Activated CD4-positive, alpha-beta T cell treated with anti-CD3 and anti-CD28 coated beads, Interleukin-2, amount 50 U/mL, for 16 hours (primary cell): ENCODE measurements around the gene CRACDL.

Experiments used
- DNase-seq: peaks from one replicate; pipeline ENCODE4 v3.0.0-alpha.2; 2020

Gene CRACDL

DNA sequence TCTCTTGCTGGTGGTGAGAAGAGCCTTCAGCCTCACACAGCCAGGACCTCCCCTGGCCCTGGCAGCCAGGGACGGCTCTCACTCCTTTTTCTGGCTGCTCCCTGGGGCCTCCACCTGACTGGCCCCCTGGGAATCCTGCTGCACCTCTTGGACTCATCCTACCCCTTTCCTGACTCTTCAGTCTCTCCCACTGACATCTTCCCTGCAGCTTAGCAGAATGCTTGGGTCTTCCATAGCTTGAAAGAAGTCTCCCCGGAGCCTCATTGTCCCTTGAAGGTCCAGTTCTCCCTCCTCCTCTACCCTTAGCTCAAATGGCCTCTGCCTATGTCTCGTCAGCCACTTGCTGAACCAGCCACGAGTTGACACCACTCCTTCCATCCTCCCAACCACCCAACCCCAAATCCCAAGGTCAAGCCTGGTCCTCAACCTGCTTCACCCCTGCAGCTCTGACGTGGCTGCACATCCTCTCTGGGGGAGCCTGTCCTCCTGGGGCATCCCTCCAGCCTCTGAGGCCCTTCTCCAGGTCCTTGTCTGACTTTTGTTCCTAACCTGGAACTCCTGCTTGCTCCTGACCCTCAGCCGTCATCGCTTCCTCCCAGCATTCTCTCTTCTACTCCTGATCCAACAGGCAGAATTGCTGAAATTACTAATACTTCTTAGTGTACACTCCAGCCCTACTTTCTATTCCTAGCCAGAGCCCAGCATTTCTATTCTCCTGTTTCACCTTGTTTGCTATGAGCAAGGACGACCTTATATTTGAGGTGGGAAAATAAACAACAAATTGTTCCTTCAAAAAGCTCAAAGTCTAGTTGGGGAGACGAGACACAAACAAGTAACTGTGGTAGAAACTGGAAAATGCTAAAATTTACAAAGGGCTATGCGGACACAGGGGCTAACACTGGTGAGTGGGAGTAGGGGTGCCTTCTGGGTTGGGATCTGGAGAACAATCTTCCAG lies 136.4 kb downstream of the CRACDL start:
- DNase-seq = no peak

DNA sequence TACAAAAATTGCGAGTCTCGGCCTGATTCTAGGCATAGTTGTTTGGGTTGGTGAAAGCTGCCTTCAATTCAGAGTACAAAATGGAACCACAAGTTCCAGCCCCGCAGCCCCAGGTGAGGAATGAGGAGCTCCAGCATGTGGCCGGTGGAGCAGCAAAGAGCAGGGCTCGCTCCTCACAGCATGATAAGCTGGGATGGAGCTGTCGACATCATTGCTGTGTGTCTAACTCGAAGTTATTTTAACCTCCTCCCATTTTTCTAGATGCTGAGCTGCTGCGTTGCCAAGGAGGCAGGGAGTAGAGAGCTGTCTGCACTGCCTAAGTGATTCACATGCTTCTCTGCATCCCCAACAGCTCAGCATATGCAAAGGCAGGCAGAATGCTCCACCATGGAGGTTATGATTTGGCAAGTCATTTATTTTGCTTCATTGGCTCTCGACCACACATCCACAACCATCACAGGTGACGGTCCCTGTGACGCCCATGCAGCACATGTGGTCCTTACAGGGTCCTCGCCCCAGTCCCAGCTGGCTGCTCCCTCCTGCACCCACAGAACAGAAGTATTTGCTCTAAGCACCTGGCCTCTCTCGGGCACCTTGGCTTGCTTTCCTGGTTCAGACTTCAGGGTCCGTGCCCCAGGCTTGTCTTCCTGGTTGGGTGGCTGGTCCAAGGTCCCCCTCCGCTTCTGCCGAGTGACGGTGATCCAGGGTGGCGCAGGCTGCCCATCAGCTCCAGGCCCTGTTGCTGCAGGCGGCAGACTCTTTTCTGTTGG lies 139.1 kb downstream of the CRACDL start:
- DNase-seq = no peak

DNA sequence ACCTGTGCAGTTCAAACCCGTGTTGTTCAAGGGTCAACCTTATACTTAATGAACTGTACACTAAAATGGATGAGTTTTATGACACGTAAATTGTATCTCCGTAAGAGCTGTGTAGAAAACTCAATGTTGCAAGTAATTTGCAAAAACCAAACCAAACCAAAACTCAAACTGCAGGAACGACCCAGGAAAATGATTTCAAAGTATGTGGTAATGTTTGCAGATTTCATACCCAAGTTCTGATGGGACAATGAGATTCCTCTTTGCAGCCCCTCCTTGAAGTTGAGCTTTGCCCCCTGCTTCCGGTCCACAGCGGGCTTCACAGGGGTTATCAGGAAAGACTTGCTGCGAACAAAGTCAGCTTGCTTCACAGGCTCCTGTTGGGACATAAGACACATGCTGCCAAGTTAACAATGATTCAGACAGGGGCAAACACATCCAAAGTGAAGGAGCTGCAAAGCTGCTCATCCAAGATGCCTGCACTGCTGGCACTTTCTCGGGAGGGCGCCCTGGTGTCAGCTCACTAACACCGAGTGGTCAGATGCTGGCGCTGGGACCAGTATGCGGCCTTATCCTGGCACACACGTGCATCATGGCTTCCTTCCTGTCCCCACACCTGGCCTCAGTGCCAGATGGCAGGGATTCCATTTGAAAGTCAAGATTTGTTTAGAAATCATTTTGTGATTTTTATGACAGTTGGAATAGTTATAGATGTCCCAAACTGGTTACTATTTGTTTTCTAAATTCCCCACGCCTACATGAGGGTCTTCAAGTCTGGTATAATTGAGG lies 139.9 kb downstream of the CRACDL start:
- DNase-seq = no peak

DNA sequence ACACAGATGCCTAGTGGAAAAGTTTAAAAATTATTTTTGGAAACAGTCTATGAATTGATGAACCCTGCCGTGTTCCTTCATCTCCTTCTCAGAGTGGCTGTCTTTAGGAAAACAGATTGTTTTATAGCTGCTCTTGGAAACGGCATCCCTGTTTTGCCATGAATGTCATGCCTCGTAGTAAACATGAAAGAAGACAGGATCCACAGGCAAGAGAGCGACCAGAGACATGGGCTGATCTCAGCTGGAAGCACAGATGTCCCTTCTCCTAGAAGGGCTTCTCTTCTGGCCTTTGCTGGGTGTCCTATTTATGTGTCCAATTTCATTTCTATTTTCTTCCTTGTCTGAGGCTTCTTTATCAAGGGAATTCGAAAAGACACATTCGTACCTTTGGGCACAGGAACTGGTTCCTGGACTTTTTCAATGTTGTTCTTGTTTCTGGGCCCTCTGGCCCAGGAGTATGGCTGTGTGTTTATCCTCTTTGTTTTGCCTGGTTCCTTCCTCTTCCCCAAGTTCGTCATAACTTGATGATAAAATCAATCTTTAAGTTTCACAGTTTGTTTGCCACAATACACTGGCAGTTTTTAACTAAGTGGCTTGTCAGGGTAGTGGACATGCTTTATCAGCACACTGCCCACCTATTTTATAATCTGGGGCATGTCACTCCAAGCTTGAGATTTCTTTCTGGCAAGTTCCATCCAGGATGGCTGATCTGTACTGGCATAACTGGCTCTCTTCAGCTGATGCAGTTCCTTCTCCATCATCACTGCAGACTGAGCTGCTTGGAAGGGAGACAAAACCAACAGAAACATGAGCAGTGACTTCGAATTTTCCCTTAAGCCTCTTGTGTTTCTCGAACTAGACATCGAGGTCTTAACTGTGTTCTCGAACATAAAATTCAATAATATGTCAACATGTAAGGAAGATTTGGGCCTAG lies 141.9 kb downstream of the CRACDL start:
- DNase-seq = no peak

DNA sequence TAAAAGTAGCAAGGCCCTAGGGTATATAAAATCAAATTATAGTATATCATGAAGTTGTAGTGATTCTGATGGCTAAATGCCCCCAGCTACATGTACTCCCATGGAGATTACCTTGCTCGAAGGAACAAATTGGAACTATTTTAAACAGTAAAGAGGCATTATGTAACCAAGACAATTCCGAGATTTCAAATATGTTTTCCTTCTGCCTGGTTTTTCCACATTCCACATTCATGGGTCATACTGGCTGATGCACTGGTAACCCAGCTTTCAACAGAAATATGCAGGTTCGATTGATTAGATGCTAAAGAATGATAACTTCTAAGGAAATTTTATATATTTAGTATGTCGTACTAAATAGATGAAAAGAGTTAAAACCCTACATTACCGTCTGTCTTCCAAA lies 142.8 kb downstream of the CRACDL start:
- no peak for DNase-seq

DNA sequence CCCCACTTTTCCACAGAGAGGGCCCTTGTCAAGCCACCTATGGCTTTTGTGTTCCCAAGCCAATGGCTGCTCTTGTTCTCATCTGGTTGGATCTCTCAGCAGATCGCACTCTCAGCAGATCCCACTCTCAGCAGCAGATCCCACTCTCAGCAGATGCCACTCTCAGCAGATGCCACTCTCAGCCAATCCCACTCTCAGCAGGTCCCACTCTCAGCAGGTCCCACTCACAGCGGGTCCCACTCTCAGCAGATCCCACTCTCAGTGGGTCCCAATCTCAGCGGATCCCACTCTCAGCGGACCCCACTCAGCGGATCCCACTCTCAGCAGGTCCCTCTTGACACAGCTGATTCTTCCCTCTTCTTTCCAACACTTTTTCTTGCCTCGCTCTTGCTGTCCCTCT lies 145.8 kb downstream of the CRACDL start:
- DNase-seq = no peak

DNA sequence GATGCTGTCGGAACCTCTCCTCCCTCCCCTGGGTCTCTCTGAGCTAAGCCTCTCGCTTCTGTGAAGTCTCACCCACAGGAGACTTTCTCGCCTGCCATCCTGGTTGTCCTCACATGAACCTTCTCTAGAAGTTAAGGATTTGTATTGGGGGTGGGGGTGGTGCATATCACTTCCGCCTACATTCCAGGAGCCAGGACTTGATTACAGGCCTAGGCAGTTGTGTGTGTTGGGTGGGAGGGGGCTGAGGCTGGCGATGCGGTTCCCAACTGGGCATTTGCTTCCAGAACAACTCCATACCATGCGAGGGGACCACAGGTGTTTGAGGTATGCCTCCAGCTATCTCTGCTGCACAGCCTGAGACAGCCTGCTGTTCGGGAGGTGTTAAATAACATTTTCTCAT lies 148.3 kb downstream of the CRACDL start:
- DNase-seq = no peak

DNA sequence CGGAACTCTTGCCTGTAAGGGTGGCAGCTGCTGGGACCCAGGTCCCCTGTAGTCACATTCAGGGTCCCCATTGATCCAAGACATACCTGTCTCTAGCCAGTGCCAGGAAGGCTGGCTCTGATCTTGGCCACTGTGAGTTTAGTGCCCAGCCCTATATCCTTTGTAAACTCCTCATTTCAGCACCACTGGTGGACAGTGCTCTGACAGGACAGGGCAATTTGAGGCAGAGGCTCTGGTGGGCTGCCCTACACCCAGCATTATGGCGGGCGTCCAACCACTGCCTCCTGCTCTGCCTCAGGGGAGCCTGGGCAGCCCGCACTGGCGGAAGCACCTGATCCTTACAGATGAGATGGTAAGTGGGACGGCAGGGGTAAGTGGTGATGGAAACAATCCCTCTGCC lies 149.8 kb downstream of the CRACDL start:
- no peak for DNase-seq

DNA sequence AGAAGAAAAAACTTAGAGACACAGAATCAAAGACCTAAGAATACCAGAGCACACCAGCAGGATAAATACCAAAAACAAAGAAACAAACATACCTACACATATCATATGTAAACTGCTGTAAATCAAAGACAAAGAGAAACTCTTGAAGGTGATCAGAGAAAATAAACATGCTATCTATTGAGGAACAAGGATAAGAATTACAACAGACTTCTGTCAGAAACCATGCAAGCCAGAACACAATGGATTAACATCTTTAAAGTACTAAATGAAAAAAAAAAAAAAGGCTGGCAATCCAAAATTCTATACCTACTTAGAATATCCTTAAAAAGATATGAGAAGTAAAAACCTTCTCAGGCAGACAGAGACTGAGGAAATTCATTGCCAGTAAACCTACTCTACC lies 153.5 kb downstream of the CRACDL start:
- no peak for DNase-seq

DNA sequence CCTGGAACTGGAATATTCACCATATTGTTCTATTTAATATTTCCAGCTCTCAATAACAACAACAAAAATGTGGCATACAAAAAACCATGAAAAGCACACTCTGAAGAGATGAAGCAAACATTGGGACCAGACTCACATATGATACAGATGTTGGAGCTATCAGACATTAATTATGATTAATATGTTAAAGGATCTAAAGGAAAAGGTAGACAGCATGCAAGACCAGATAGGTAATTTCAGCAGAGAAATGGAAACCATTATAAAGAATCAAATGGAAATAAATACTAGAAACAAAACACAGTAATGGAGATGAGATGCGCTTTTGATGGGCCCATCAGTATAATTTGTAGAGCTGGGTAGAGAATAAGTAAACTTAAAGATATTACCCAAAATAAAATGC lies 154.2 kb downstream of the CRACDL start:
- DNase-seq = no peak

DNA sequence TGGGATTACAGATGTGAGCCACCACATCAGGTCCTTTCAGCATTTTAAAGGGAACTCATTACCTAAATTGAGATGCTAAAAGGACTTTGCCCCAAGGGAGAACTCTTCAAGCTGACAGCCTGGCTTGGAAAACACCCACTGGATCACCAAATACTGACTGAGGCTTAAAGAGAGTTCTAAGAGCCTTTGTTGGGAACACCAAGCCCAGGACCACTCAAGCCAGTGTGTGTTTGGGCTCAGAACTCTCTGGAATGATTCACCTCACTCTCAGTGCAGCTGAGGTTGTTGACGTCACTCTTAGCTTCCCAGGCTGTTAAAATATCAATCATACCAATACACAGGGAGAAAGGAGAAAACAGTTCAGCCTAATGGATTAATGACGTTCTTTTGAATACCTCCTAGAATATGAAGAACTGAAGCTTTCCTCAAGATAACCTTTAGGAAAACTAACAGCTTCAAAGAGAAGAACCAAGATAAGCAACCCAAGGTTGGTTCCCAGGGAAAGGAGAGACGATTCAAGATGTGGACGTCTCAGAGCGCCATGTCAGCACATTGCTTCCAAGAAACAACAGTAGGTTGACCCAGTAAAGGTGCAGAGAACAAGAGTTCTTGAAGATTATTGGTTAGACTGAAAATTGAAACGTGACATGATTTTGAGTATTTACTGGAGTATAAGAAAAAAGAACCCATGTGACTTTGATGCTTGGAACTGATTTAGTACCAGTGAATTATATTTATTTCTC lies 157.1 kb downstream of the CRACDL start:
- DNase-seq = no peak

DNA sequence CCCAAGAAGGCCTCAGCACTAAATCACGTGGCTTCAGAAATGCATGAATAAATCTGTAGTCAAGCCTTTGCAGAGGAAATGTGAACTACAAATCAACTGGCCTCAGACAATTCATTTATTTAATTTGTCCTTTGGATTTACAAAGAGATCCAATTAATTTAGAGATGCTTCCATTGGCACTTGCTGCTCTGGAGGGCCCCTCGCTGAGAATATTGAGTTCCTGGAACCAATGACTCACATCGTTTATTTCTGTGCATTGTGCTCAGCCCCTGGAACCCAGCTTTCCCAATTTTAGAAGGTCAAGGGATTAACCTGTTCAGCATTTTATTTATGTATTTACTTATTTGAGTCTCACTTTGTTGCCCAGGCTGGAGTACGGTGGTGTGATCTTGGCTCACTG lies 157.9 kb downstream of the CRACDL start:
- no peak for DNase-seq

DNA sequence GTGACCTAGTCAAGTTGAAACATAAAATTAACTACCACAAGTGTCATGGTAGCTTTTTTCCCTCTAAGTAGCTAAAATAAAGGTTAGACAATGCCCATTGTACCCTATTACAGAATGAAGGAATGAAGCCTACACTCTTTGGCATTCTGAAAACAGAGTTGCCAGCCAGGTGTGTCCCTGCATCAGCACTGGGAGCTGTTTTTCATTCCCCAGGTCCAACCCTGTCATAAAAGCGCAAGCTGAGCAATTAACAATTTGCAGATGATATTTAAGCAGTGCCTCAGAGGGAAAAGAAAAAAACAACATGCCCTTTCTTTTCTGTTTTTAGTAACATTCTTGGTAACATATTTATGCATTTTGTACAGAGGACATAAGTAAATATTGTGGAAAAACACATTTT lies 158.3 kb downstream of the CRACDL start:
- DNase-seq = no peak

DNA sequence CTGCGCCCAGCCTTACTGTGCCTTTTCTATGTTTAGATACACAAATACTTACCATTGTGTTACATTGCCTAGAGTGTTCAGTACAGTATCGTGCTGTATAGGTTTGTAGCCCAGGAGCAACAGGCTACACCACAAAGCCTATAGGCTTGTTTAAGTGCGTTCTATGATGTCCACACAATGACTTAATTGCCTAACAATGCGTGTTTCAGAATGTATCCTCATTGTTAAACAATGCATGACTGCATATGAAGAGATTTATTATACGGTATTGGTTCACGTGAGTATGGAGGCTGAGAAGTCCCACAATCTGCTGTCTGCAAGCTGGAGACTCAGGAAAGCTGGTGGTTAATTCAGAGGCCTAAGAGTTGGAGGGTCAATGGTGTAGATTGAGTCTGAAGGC lies 158.9 kb downstream of the CRACDL start:
- no peak for DNase-seq

DNA sequence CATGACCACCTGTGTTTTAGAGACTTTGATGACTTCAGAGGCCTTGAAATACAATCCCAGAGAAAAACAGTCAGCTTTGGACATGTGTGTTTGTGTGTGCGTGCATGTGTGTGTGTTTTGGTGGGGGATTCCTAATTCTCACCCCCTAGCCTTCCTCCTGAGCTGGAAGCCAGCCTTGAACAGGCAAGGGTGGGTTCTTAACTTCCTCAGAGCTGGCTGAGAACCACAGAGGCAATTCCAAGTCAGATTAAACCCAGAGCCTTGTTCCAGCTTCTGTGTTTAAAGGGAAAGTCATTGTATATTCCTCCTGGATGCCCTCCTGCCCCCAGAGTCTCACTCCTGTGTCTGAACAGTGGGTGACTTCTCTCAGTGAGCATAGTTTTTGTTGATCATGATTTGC lies 159.9 kb downstream of the CRACDL start:
- DNase-seq = no peak

DNA sequence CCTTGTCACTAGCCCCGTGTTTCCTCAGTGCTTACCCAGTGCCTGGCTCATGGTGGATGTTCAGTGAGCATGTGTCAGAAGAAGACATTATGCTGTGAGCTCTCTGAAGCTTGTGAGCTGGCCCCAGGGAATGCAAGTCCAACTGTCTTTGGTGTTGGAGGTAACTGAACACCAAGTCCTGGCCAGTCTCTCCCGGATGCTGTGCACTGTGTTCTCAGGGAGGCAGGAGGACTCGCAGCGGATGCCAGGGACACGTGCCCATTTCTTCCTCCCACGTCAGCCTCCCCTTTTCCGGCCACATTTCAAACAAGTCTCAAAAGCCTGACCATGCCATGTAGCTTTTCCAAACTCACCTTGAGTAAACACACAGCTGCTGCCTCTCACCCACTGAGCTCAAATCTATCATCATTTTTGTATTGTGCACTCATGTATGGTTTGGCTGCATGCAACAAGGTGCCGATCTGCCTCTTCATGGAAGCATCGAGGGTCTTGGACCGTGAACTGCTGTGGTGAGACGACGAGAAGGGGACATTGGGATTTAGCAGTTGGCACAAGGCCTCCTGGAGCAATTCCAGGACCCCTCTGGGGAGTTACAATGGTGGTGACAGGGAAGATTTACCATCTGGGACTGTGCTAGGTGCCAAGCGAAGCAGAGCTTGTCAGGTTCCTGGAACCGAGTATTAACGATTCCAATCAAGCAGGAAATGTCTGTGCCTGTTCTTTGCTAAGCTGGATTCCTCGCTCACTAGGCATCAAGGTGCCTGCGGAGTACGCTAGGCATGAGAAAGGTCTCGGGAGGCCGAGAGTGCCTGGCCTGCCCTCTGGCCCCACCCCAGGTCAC lies 160.7 kb downstream of the CRACDL start:
- no peak for DNase-seq

DNA sequence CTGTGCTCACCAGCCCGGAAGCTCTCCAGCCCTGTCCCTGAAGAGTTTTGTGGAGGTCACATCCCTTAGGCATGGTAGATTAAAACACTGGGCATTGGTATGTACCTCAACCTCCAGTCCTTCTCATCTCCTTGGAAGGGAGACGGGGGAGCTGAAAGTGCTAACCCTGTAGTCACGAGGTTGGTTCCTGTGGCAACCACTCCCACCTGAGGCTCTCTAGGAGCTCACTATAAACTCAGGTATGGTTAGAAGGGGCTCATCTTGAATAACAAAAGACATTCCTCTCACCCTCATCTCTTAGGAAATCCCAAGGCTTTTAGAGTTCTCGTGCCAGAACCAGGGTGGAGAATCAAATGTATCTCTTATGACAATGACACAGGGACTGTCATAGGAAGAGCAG lies 162.1 kb downstream of the CRACDL start:
- DNase-seq = no peak

DNA sequence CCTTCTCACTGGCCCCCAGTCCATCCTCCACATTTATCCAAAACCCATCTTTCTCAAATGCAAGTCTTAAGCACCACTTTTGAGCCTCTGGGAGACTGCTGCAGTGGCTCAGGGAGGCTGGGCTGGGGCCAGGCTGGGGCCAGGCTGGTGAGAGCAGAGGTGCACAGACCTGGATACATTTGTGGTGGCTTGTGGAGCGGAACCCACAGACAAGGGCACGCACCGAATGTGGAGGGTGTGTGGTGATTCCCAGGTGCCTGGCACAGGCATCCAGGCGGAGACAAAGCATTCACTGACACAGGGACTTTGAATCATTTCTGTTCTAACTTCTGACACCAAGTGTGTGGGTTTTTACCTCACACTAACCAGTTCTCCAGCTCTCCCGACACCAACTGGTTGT lies 162.9 kb downstream of the CRACDL start:
- no peak for DNase-seq

DNA sequence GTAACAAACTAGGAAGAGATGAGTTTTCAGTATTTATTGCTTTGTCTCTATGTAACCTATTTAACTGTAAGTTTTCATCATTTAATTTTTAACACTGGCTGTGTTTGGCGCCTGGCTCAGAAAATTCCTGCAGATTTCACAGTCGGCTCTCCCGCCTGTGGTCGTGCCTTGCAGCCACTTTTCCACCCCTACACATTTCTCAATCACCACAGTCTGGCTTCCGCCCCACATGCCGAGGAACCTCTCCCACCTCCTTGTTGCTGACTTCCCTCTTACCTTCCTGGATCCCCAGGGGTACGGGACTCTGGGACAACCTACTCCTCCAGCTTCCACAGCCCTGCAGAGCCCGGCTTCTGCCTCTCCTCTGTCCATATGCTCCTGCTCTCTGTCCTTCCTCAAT lies 163.5 kb downstream of the CRACDL start:
- no peak for DNase-seq

DNA sequence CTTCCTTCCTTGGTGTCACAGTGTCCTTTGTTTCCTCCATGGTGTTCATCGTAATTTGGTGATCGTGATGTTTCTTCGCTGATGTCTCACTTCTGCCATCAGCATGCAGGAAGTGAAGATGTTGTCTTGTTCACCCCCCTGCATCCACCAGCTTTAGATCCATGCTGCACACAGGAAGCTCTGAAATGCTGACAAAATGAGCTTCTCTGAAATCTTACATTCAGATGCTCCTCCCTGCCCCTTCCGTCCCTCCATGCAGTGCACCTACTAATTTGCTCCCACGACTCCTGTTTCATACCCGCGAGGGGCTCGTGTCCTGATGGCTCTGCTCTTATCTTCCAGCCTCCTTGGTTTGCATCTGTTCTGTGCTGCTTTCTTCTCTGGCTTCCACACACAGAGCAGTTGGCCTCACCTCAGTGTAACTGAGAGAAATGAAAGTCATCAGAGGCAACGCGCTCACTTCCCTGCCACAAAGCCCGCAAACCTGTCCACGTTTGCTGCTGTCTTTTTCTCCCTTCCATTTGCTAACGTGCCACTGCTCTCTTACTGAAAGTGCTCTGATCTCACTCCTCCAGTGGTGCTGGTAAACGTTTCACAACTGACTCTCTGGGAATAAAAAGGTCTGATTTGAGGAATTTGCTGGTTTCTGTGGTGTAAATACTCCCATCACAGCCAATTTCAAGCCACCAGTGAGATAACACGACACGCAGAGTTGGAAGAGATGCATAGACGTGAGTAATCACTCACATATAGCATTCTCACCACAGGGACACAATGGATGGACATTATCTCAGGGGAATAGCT lies 164.1 kb downstream of the CRACDL start:
- peak; percentile 78 for DNase-seq
